Measurements from ENCODE around the gene ACOT11.

Gene ACOT11

DNA sequence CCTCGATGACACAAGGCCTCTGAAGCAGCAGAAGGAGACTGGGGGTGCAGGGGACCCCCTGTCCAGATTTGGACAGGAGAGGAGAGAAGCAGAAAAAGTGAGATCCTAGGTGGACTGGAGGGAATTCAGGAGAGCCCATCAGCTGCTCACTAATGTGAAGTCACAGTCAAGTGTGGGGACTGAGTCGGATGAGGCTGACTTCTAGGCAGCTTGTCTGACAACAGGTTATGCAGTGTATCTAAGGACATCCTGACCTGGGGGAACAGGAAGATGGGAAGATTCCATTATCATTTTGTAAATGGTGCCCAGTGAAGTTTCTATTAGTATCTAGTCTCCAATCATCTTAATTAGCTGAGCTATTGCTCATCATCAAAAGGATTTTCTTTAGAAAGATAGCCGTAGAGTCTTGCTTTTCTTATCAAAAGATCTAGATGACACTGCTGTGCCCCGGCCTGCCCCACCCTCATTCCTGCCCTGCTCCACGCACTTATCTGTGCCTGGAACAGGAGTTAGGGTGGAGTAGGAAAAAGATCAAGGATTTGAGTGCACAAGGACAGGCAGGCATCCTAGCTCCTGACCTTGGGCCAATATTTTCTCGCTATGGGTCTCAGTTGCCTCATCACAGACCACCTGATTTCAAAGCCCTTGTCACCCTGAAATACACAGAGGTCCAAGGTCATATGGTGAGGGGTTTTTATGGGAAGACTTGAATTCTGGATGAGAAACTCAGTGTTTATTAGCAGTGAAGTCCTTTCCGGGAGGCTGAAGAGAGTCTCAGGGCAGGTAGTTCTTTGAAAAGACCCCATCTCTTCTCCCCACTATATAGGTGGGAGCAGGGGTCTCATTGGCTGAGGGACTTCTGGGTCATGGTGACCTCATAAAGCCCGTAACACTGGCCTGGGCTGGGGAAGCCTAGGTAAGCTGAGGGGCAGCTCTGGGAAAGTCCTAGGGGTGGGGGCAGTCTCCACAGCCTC lies 93.1 kb downstream of the ACOT11 start, which contains the start of gene MROH7:
TSS of gene MROH7 (plus strand) at position 924 of the 974 bp plus-strand sequence. CDS start 11,141 bp downstream, outside the sequence.
- ATAC-seq (replicated peaks) (no peak), DNase-seq (no peak)
- Mint-ChIP-seq H3K4me1 (no peaks in the 10 kb centered on the region), H3K27me3 (peaks cover 6 to 16% of the 10 kb centered on the region in 2 donors), H3K36me3 (peaks cover 0 to 3% of the 10 kb centered on the region in 2 donors), H3K4me3 (no peak within 1 kb of the TSS), H3K9me3 (peaks cover 7 to 11% of the 10 kb centered on the region in 2 donors), H3K27ac (no peak within 1 kb of the TSS)

- Mint-ChIP-seq H3K4me3 (no peak overlapping the region), H3K27me3 (peaks cover 10% of the 10 kb centered on the region in 2 donors), H3K27ac (no peak overlapping the region), H3K36me3 (peaks cover 0 to 3% of the 10 kb centered on the region in 2 donors), H3K9me3 (peaks cover 6 to 11% of the 10 kb centered on the region in 2 donors), H3K4me1 (no peaks in the 10 kb centered on the region)
- ATAC-seq (replicated peaks) = no peak
- no peak for DNase-seq
These were observed 95.7 kb downstream of the ACOT11 start for GRCh38 chr1:54643736-54644135.

DNA sequence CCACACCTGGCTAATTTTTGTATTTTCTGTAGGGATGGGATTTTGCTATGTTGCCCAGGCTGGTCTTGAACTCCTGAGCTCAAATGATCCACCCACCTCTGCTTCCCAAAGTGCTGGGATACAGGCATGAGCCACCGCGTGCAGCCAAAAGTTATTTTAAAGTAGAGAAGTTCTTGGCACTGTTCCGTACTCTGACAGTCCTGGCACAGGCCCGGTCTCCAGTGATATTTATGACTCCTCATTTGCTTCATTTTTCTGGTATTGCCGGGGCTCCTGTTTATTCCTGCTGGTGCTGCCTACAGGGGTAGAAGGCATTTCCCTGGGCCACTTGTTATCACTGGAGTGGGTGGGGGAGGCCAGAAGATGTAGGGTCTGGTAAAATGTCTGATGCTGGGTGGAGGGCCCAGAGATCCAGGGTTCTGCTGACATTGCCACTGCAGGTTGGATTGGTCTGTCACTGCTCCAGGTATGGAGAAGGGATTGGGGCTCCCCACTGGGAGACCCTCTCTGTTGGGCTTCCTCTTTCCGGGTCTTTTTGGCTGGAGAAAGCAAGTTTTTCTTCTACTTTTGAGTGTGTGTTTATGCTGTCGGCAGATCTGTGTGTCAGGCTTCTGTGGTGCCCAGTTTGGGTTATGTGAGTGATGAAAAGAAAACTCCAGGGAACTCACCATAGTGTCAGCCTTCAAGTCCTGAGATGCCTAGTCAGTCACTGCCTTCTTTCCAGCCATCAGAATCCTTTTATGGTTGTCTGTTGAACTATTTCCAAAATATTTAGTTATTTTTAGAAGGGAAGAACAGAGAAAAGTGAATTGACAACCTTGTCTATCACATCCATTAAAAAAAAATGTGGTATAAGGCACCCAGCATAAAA lies 98.0 kb downstream of the ACOT11 start:
- H3K4me3 Mint-ChIP-seq = no peak overlapping the region

GRCh38 chr1:54649130-54649898 lies 101.3 kb downstream of the ACOT11 start:
- no peaks in the 10 kb centered on the region for H3K4me1 Mint-ChIP-seq
- no peak overlapping the region for H3K27ac Mint-ChIP-seq
- H3K4me3 Mint-ChIP-seq = no peak overlapping the region
- H3K36me3 Mint-ChIP-seq = no peaks in the 10 kb centered on the region
- peaks cover 6 to 24% of the 10 kb centered on the region in 2 donors for H3K27me3 Mint-ChIP-seq
- no peak for DNase-seq
- no peak for ATAC-seq (replicated peaks)
- H3K9me3 Mint-ChIP-seq = no peaks in the 10 kb centered on the region

More for the DNA sequence above, 98.0 kb downstream of the ACOT11 start:
- peaks cover 6 to 9% of the 10 kb centered on the region in 2 donors for H3K9me3 Mint-ChIP-seq
- no peak overlapping the region for H3K27ac Mint-ChIP-seq
- peaks cover 0 to 3% of the 10 kb centered on the region in 2 donors for H3K36me3 Mint-ChIP-seq
- H3K4me1 Mint-ChIP-seq = no peaks in the 10 kb centered on the region
- no peak for DNase-seq
- no peak for ATAC-seq (replicated peaks)
- H3K27me3 Mint-ChIP-seq = peaks cover 4 to 21% of the 10 kb centered on the region in 2 donors

GRCh38 chr1:54649921-54650320 lies 101.9 kb downstream of the ACOT11 start:
- no peak for ATAC-seq (replicated peaks)
- no peak overlapping the region for H3K27ac Mint-ChIP-seq
- no peaks in the 10 kb centered on the region for H3K36me3 Mint-ChIP-seq
- no peak for DNase-seq
- no peaks in the 10 kb centered on the region for H3K4me1 Mint-ChIP-seq
- no peaks in the 10 kb centered on the region for H3K9me3 Mint-ChIP-seq
- H3K27me3 Mint-ChIP-seq = peaks cover 6 to 24% of the 10 kb centered on the region in 2 donors
- H3K4me3 Mint-ChIP-seq = no peak overlapping the region

GRCh38 chr1:54650417-54650816 lies 102.4 kb downstream of the ACOT11 start:
- Mint-ChIP-seq H3K36me3 (no peaks in the 10 kb centered on the region), H3K27me3 (peaks cover 6 to 24% of the 10 kb centered on the region in 2 donors), H3K4me1 (no peaks in the 10 kb centered on the region), H3K27ac (no peak overlapping the region), H3K4me3 (no peak overlapping the region), H3K9me3 (no peaks in the 10 kb centered on the region)
- no peak for ATAC-seq (replicated peaks)
- no peak for DNase-seq

DNA sequence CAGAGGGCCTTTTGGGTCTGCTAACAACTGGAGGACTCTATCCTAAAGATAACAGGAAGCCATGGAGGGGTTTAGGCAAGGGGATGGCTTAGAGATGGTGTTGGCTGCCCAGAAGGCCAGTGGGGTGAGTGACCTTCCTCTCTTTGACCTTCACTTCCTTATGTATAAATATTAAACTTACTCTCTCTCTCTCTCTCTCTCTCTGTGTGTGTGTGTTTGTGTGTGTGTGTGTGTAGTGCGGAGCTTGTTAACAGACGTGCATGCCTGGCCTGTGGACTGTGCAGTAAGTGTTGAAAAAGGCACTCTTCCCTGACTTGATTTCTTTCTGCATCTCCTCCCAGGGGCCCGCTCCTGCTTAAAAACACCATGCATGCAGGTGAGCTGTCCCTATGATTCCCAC lies 103.6 kb downstream of the ACOT11 start:
- H3K27ac Mint-ChIP-seq = no peak overlapping the region

GRCh38 chr1:54652168-54652567 lies 104.1 kb downstream of the ACOT11 start:
- H3K27ac Mint-ChIP-seq = no peak overlapping the region
- ATAC-seq (replicated peaks) (no peak), DNase-seq (no peak)
- H3K27me3 Mint-ChIP-seq = peaks cover 6 to 24% of the 10 kb centered on the region in 2 donors
- H3K36me3 Mint-ChIP-seq = no peaks in the 10 kb centered on the region
- no peaks in the 10 kb centered on the region for H3K9me3 Mint-ChIP-seq
- no peak overlapping the region for H3K4me3 Mint-ChIP-seq
- no peaks in the 10 kb centered on the region for H3K4me1 Mint-ChIP-seq

More for the DNA sequence above, 103.6 kb downstream of the ACOT11 start:
- Mint-ChIP-seq H3K9me3 (no peaks in the 10 kb centered on the region), H3K4me1 (no peaks in the 10 kb centered on the region), H3K4me3 (no peak overlapping the region), H3K27me3 (peaks cover 6 to 24% of the 10 kb centered on the region in 2 donors), H3K36me3 (no peaks in the 10 kb centered on the region)
- no peak for DNase-seq
- no peak for ATAC-seq (replicated peaks)

- peaks cover 2 to 3% of the 10 kb centered on the region in 2 donors for H3K9me3 Mint-ChIP-seq
- H3K4me3 Mint-ChIP-seq = no peak overlapping the region
- H3K27me3 Mint-ChIP-seq = peaks cover 13 to 24% of the 10 kb centered on the region in 2 donors
- no peak overlapping the region for H3K27ac Mint-ChIP-seq
- no peak for ATAC-seq (replicated peaks)
- H3K36me3 Mint-ChIP-seq = peaks cover 0 to 2% of the 10 kb centered on the region in 2 donors
- no peak for DNase-seq
- no peaks in the 10 kb centered on the region for H3K4me1 Mint-ChIP-seq
These were observed 105.0 kb downstream of the ACOT11 start for GRCh38 chr1:54653036-54653435.

DNA sequence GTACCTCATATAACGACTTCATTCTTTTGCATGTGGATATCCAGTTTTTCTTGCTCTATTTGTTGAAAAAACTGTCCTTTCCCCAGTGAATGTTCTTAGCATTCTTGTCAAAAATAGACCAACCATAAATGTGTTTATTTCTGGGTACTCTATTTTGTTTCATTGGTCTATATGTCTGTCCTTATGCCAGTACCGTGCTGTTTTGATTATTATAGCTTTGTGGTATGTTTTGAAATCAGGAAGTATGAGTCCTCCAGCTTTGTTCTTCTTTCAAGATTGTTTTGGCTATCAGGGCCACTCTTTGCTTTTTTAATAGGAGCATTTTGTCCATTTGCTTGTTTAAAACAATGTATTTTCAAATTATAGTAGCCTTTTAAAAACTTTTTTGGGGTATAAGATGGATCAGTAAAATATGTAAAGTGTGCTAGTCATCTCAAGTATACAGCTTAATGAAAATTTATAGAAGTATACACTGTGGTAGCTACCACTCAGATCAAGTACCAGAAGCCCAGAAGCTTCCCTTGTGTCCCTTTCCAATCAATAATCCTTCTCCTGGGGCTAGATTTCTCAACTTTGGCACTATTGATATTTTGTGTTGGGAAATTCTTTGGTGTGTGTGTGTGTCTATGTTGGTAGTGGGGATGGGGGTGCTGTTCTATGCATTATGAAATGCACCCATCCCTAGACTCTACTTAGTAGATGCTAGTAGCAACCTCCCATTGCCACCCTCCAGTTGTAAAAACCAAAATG lies 110.3 kb downstream of the ACOT11 start:
- no peak overlapping the region for H3K4me3 Mint-ChIP-seq
- no peaks in the 10 kb centered on the region for H3K4me1 Mint-ChIP-seq
- no peak for DNase-seq
- H3K27ac Mint-ChIP-seq = no peak overlapping the region
- H3K27me3 Mint-ChIP-seq = peaks cover 0 to 8% of the 10 kb centered on the region in 2 donors
- ATAC-seq (replicated peaks) = no peak
- peaks cover 0 to 2% of the 10 kb centered on the region in 2 donors for H3K36me3 Mint-ChIP-seq
- peaks cover 7% of the 10 kb centered on the region in 2 donors for H3K9me3 Mint-ChIP-seq
